ENCODE data around the gene SOBP. TPM values are rescaled to one million over a fixed set of nuclear protein-coding genes. Genes with fewer than 3 reads are reported as not detected.

SOBP gene
- total and polyA plus RNA-seq, 2 experiments from 2014 or later = 1.5 to 3.0 TPM

- peaks cover 16% of the 10 kb centered on the region for H3K4me1 Mint-ChIP-seq
- ATAC-seq = no peak
- H3K4me2 ChIP-seq = no peak overlapping the region
Observed at GRCh38 chr6:107479089-107479690, 10.7 kb upstream of the SOBP start.

More at GRCh38 chr6:107479089-107479690, 10.7 kb upstream of the SOBP start:
- Histone ChIP-seq H3K4me3 (no peak overlapping the region), H3K27ac (ENCODE audit: low read depth) (no peak overlapping the region), H3K36me3 (ENCODE audit: insufficient read depth) (no peaks in the 10 kb centered on the region), H2AFZ (no peak overlapping the region), H3K79me2 (replicated peaks; ENCODE audit: insufficient read depth) (no peaks in the 10 kb centered on the region), H3K27me3 (ENCODE audit: insufficient read depth) (no peaks in the 10 kb centered on the region), H4K20me1 (replicated peaks; ENCODE audit: insufficient read depth) (no peaks in the 10 kb centered on the region), H3F3A (replicated peaks; ENCODE audit: low read depth) (no peaks in the 10 kb centered on the region), H3K4me1 (ENCODE audit: insufficient read depth) (0 out of 2 replicates have a peak, but pooled peaks cover under 1% of the 10 kb centered on the region), H3K9me2 (ENCODE audit: insufficient read depth) (no peaks in the 10 kb centered on the region; the same call in 1 of the 2 replicates)
- Mint-ChIP-seq H3K27me3 (ENCODE audit: insufficient read depth, low read depth, poor library complexity) (no peaks in the 10 kb centered on the region), H3K27ac (no peak overlapping the region), H3K9me3 (no peaks in the 10 kb centered on the region), H3K4me3 (no peak overlapping the region), H3K36me3 (ENCODE audit: low read depth) (no peaks in the 10 kb centered on the region)
- DNase-seq (ENCODE audit: low spot score) = no peak
- TF ChIP-seq JUNB (IDR thresholded peaks at IDR 0.05; ENCODE audit: unreplicated experiment) = no peak
- TF ChIP-seq CREB1 (CRISPR knock-in tag; IDR thresholded peaks at IDR 0.05; ENCODE audit: low read depth) = no peak
- no peak for TF ChIP-seq STAT1 (IDR thresholded peaks at IDR 0.05; ENCODE audit: unreplicated experiment)
- TF ChIP-seq, protein P1, sequence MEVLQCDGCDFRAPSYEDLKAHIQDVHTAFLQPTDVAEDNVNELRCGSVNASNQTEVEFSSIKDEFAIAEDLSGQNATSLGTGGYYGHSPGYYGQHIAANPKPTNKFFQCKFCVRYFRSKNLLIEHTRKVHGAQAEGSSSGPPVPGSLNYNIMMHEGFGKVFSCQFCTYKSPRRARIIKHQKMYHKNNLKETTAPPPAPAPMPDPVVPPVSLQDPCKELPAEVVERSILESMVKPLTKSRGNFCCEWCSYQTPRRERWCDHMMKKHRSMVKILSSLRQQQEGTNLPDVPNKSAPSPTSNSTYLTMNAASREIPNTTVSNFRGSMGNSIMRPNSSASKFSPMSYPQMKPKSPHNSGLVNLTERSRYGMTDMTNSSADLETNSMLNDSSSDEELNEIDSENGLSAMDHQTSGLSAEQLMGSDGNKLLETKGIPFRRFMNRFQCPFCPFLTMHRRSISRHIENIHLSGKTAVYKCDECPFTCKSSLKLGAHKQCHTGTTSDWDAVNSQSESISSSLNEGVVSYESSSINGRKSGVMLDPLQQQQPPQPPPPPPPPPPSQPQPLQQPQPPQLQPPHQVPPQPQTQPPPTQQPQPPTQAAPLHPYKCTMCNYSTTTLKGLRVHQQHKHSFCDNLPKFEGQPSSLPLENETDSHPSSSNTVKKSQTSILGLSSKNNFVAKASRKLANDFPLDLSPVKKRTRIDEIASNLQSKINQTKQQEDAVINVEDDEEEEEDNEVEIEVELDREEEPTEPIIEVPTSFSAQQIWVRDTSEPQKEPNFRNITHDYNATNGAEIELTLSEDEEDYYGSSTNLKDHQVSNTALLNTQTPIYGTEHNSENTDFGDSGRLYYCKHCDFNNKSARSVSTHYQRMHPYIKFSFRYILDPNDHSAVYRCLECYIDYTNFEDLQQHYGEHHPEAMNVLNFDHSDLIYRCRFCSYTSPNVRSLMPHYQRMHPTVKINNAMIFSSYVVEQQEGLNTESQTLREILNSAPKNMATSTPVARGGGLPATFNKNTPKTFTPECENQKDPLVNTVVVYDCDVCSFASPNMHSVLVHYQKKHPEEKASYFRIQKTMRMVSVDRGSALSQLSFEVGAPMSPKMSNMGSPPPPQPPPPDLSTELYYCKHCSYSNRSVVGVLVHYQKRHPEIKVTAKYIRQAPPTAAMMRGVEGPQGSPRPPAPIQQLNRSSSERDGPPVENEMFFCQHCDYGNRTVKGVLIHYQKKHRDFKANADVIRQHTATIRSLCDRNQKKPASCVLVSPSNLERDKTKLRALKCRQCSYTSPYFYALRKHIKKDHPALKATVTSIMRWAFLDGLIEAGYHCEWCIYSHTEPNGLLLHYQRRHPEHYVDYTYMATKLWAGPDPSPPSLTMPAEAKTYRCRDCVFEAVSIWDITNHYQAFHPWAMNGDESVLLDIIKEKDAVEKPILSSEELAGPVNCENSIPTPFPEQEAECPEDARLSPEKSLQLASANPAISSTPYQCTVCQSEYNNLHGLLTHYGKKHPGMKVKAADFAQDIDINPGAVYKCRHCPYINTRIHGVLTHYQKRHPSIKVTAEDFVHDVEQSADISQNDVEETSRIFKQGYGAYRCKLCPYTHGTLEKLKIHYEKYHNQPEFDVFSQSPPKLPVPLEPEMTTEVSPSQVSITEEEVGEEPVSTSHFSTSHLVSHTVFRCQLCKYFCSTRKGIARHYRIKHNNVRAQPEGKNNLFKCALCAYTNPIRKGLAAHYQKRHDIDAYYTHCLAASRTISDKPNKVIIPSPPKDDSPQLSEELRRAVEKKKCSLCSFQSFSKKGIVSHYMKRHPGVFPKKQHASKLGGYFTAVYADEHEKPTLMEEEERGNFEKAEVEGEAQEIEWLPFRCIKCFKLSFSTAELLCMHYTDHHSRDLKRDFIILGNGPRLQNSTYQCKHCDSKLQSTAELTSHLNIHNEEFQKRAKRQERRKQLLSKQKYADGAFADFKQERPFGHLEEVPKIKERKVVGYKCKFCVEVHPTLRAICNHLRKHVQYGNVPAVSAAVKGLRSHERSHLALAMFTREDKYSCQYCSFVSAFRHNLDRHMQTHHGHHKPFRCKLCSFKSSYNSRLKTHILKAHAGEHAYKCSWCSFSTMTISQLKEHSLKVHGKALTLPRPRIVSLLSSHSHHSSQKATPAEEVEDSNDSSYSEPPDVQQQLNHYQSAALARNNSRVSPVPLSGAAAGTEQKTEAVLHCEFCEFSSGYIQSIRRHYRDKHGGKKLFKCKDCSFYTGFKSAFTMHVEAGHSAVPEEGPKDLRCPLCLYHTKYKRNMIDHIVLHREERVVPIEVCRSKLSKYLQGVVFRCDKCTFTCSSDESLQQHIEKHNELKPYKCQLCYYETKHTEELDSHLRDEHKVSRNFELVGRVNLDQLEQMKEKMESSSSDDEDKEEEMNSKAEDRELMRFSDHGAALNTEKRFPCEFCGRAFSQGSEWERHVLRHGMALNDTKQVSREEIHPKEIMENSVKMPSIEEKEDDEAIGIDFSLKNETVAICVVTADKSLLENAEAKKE (CRISPR knock-in tag; IDR thresholded peaks at IDR 0.05) = no peak
- TF ChIP-seq ETS1 (IDR thresholded peaks at IDR 0.05) = no peak
- no peak for TF ChIP-seq ZNF114 (CRISPR knock-in tag; IDR thresholded peaks at IDR 0.05)
- no peak for TF ChIP-seq NANOG (IDR thresholded peaks at IDR 0.05; ENCODE audit: borderline replicate concordance)
- no peak for TF ChIP-seq ZNF331 (CRISPR knock-in tag; IDR thresholded peaks at IDR 0.05; ENCODE audit: low read depth)
- TF ChIP-seq EZH2phosphoT487 (IDR thresholded peaks at IDR 0.05; ENCODE audit: unreplicated experiment) = no peak
- no peak for TF ChIP-seq EZH2 (IDR thresholded peaks at IDR 0.05; ENCODE audit: low read depth, unreplicated experiment)
- TF ChIP-seq, protein P2, sequence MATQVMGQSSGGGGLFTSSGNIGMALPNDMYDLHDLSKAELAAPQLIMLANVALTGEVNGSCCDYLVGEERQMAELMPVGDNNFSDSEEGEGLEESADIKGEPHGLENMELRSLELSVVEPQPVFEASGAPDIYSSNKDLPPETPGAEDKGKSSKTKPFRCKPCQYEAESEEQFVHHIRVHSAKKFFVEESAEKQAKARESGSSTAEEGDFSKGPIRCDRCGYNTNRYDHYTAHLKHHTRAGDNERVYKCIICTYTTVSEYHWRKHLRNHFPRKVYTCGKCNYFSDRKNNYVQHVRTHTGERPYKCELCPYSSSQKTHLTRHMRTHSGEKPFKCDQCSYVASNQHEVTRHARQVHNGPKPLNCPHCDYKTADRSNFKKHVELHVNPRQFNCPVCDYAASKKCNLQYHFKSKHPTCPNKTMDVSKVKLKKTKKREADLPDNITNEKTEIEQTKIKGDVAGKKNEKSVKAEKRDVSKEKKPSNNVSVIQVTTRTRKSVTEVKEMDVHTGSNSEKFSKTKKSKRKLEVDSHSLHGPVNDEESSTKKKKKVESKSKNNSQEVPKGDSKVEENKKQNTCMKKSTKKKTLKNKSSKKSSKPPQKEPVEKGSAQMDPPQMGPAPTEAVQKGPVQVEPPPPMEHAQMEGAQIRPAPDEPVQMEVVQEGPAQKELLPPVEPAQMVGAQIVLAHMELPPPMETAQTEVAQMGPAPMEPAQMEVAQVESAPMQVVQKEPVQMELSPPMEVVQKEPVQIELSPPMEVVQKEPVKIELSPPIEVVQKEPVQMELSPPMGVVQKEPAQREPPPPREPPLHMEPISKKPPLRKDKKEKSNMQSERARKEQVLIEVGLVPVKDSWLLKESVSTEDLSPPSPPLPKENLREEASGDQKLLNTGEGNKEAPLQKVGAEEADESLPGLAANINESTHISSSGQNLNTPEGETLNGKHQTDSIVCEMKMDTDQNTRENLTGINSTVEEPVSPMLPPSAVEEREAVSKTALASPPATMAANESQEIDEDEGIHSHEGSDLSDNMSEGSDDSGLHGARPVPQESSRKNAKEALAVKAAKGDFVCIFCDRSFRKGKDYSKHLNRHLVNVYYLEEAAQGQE (IDR thresholded peaks at IDR 0.05; ENCODE audit: unreplicated experiment) = no peak
- TF ChIP-seq, protein P3, sequence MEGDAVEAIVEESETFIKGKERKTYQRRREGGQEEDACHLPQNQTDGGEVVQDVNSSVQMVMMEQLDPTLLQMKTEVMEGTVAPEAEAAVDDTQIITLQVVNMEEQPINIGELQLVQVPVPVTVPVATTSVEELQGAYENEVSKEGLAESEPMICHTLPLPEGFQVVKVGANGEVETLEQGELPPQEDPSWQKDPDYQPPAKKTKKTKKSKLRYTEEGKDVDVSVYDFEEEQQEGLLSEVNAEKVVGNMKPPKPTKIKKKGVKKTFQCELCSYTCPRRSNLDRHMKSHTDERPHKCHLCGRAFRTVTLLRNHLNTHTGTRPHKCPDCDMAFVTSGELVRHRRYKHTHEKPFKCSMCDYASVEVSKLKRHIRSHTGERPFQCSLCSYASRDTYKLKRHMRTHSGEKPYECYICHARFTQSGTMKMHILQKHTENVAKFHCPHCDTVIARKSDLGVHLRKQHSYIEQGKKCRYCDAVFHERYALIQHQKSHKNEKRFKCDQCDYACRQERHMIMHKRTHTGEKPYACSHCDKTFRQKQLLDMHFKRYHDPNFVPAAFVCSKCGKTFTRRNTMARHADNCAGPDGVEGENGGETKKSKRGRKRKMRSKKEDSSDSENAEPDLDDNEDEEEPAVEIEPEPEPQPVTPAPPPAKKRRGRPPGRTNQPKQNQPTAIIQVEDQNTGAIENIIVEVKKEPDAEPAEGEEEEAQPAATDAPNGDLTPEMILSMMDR (conservative IDR thresholded peaks at IDR 0.05; ENCODE audit: low read depth in 2 of 2) = no peak
- TF ChIP-seq POLR2AphosphoS5 (IDR thresholded peaks at IDR 0.05; ENCODE audit: low read depth) = no peak
